H9 (cell line): ENCODE data around the gene RABL6. TPM values are rescaled to one million over a fixed set of nuclear protein-coding genes. Genes with fewer than 3 reads are reported as not detected.

ENCODE experiments used
- DNase-seq: peaks from one replicate; pipeline ENCODE4 v3.0.0-alpha.2; 2017
- H2AFZ ChIP-seq: one replicate; pipeline ENCODE4 v1.6.1; 2013; ENCODE audit warnings: mild to moderate bottlenecking, low read length, control low read depth, moderate library complexity
- H2AK5ac ChIP-seq: 2 replicates; pipeline ENCODE4 v1.6.1; 2013; ENCODE audit warnings: low read length, control low read depth, mixed read lengths; ENCODE audit not compliant: insufficient read length
- H2BK120ac ChIP-seq: one replicate; pipeline ENCODE4 v1.6.1; 2013; ENCODE audit warnings: low read depth, mild to moderate bottlenecking, low read length, control low read depth, inconsistent platforms; ENCODE audit not compliant: poor library complexity, severe bottlenecking
- H2BK12ac ChIP-seq: 2 replicates; pipeline ENCODE4 v1.6.1; 2013; ENCODE audit warnings: low read length, control low read depth, mixed read lengths, low read depth; ENCODE audit not compliant: insufficient read length
- H2BK15ac ChIP-seq: 2 replicates; pipeline ENCODE4 v1.6.1; 2013; ENCODE audit warnings: low read depth, low read length, control low read depth
- H2BK20ac ChIP-seq: one replicate; pipeline ENCODE4 v1.6.1; 2013; ENCODE audit warnings: low read depth, mild to moderate bottlenecking, low read length, control low read depth, inconsistent platforms; ENCODE audit not compliant: poor library complexity, severe bottlenecking
- H2BK5ac ChIP-seq: 2 replicates; pipeline ENCODE4 v1.6.1; 2013; ENCODE audit warnings: low read length, control low read depth, mixed read lengths; ENCODE audit not compliant: insufficient read length
- H3K14ac ChIP-seq: 2 replicates; pipeline ENCODE4 v1.6.1; 2013; ENCODE audit warnings: low read length, control low read depth; ENCODE audit not compliant: insufficient read depth
- H3K18ac ChIP-seq: 2 replicates; pipeline ENCODE4 v1.6.1; 2013; ENCODE audit warnings: low read depth, mild to moderate bottlenecking, mixed read lengths, low read length, control low read depth; ENCODE audit not compliant: insufficient read length
- H3K23ac ChIP-seq: 2 replicates; pipeline ENCODE4 v1.6.1; 2013; ENCODE audit warnings: low read length, control low read depth, mixed read lengths, low read depth; ENCODE audit not compliant: insufficient read length
- H3K23me2 ChIP-seq: 2 replicates; pipeline ENCODE4 v1.6.1; 2013; ENCODE audit warnings: low read depth, mild to moderate bottlenecking, mixed read lengths, low read length, control low read depth; ENCODE audit not compliant: insufficient read length, poor library complexity, severe bottlenecking
- H3K27ac ChIP-seq: 2 replicates; pipeline ENCODE4 v1.5.1; 2013; ENCODE audit warnings: low read length, control low read depth, mixed read lengths, low read depth; ENCODE audit not compliant: insufficient read length
- H3K27me3 ChIP-seq: 2 replicates; pipeline ENCODE4 v1.6.1; 2013; ENCODE audit warnings: low read length, control low read depth, inconsistent platforms; ENCODE audit not compliant: insufficient read depth
- H3K4ac ChIP-seq: 2 replicates; pipeline ENCODE4 v1.6.1; 2013; ENCODE audit warnings: low read depth, mild to moderate bottlenecking, control low read depth, inconsistent platforms, low read length, moderate library complexity
- H3K4me1 ChIP-seq: 2 replicates; pipeline ENCODE4 v1.6.1; 2013; ENCODE audit warnings: low read length, control low read depth, inconsistent platforms; ENCODE audit not compliant: insufficient read depth
- H3K4me2 ChIP-seq: 2 replicates; pipeline ENCODE4 v1.6.1; 2013; ENCODE audit warnings: low read length, control low read depth, mixed read lengths; ENCODE audit not compliant: insufficient read length, insufficient read depth
- H3K56ac ChIP-seq: 2 replicates; pipeline ENCODE4 v1.6.1; 2013; ENCODE audit warnings: low read depth, mild to moderate bottlenecking, mixed read lengths, low read length, control low read depth; ENCODE audit not compliant: insufficient read length
- H3K79me1 ChIP-seq: 2 replicates; pipeline ENCODE4 v1.6.1; 2013; ENCODE audit warnings: low read depth, mild to moderate bottlenecking, moderate library complexity, low read length, control low read depth, inconsistent platforms; ENCODE audit not compliant: insufficient read depth, poor library complexity, severe bottlenecking
- H3K79me2 ChIP-seq: 2 replicates; pipeline ENCODE4 v1.6.1; 2013; ENCODE audit warnings: low read length, control low read depth, inconsistent platforms; ENCODE audit not compliant: insufficient read depth
- H3K9ac ChIP-seq: 2 replicates; pipeline ENCODE4 v1.6.1; 2013; ENCODE audit warnings: low read length, control low read depth, mixed read lengths; ENCODE audit not compliant: insufficient read length; ENCODE audit errors: extremely low read depth
- H3K9me3 ChIP-seq: one replicate; pipeline ENCODE4 v1.6.1; 2013; ENCODE audit warnings: low read depth, low read length, inconsistent platforms; ENCODE audit not compliant: control insufficient read depth
- H3T11ph ChIP-seq: one replicate; pipeline ENCODE4 v1.6.1; 2013; ENCODE audit warnings: mild to moderate bottlenecking, low read length, control low read depth, inconsistent platforms
- H4K20me1 ChIP-seq: one replicate; pipeline ENCODE4 v1.6.1; 2013; ENCODE audit not compliant: control insufficient read depth, insufficient read length, insufficient read depth
- H4K5ac ChIP-seq: 2 replicates; pipeline ENCODE4 v1.6.1; 2013; ENCODE audit warnings: low read depth, mild to moderate bottlenecking, mixed read lengths, low read length, control low read depth; ENCODE audit not compliant: insufficient read length
- H4K8ac ChIP-seq: replicated peaks from 2 replicates; pipeline ENCODE4 v1.6.1; 2013; ENCODE audit warnings: low read length, control low read depth, mixed read lengths, low read depth; ENCODE audit not compliant: insufficient read length
- H4K91ac ChIP-seq: 2 replicates; pipeline ENCODE4 v1.6.1; 2013; ENCODE audit warnings: low read depth, mild to moderate bottlenecking, moderate library complexity, mixed read lengths, low read length, control low read depth; ENCODE audit not compliant: insufficient read length
- H3K27ac Mint-ChIP-seq, 3 experiments: 2 replicates in 2 of 3; 3 replicates in 1 of 3; pipeline ENCODE4 v1.8.0; 2020 to 2021; ENCODE audit warnings: mixed read lengths in 3 of 3, mild to moderate bottlenecking in 1 of 3, moderate library complexity in 1 of 3
- H3K27me3 Mint-ChIP-seq: 2 replicates; pipeline ENCODE4 v1.8.0; 2021; ENCODE audit warnings: low read depth, mild to moderate bottlenecking, moderate library complexity, mixed read lengths
- H3K36me3 Mint-ChIP-seq, 3 experiments: 2 replicates in 2 of 3; 3 replicates in 1 of 3; pipeline ENCODE4 v1.8.0; 2020 to 2021; ENCODE audit warnings: low read depth in 3 of 3, mixed read lengths in 3 of 3; ENCODE audit not compliant: insufficient read depth in 1 of 3
- H3K4me1 Mint-ChIP-seq, 2 experiments: 2 replicates each; pipeline ENCODE4 v1.8.0; 2020; ENCODE audit warnings: mixed read lengths in 2 of 2
- H3K4me3 Mint-ChIP-seq, 2 experiments: 2 replicates in 1 of 2; 3 replicates in 1 of 2; pipeline ENCODE4 v1.8.0; 2020 to 2021; ENCODE audit warnings: mild to moderate bottlenecking in 2 of 2, mixed read lengths in 2 of 2, moderate library complexity in 1 of 2
- H3K9me3 Mint-ChIP-seq, 2 experiments: 2 replicates in 1 of 2; 3 replicates in 1 of 2; pipeline ENCODE4 v1.8.0; 2020; ENCODE audit warnings: mild to moderate bottlenecking in 2 of 2, mixed read lengths in 2 of 2, moderate library complexity in 1 of 2
- WGBS: extraction: QIAGEN DNeasy Blood & Tissue Kit; methylation state at CpG from one replicate; pipeline ENCODE4 v1.1.7; 2013; ENCODE audit warnings: missing lambda C conversion rate, low lambda C conversion rate, mixed read lengths; ENCODE audit not compliant: insufficient read length; ENCODE audit errors: extremely low coverage; 5-methylcytosine and 5-hydroxymethylcytosine counted together
- total RNA-seq: library from RNA; stranded (reverse); gene quantifications from 2 replicates; pipeline ENCODE4 v1.2.1, GENCODE V29; 2021
- TF ChIP-seq, protein P1 (sequence below): fragments of 200-600 bp; sonication (generic); conservative IDR thresholded peaks from 3 replicates; pipeline ENCODE4 v1.8.0; 2021; ENCODE audit warnings: antibody characterized with exemption, mild to moderate bottlenecking

The RABL6 gene
- total RNA-seq, 1 experiment from 2014 or later = 108 TPM

- H3K9me3 ChIP-seq = no peaks in the 10 kb centered on the region
These were observed 35.8 kb upstream of the RABL6 start for GRCh38 chr9:136771907-136772415.

More at GRCh38 chr9:136771907-136772415, 35.8 kb upstream of the RABL6 start:
- H3K27me3 Mint-ChIP-seq = peaks cover 34% of the 10 kb centered on the region
- Histone ChIP-seq H2BK120ac (no peak overlapping the region), H2AK5ac (no peak overlapping the region), H4K20me1 (no peaks in the 10 kb centered on the region), H2AFZ (no peak overlapping the region), H2BK5ac (no peak overlapping the region), H3K4ac (no peak overlapping the region), H3K27ac (no peak overlapping the region), H3K27me3 (no peaks in the 10 kb centered on the region), H3K23ac (no peak overlapping the region), H3K4me2 (no peak overlapping the region), H2BK20ac (no peak overlapping the region), H2BK12ac (no peak overlapping the region), H3K4me1 (no peaks in the 10 kb centered on the region), H3K79me1 (no peaks in the 10 kb centered on the region), H4K8ac (no peak overlapping the region), H3K79me2 (no peaks in the 10 kb centered on the region), H2BK15ac (no peak overlapping the region), H3K9ac (no peak overlapping the region), H4K5ac (no peak overlapping the region), H3K14ac (no peak overlapping the region), H3K23me2 (no peaks in the 10 kb centered on the region), H4K91ac (no peak overlapping the region), H3K18ac (no peak overlapping the region), H3T11ph (no peak overlapping the region), H3K56ac (no peak overlapping the region)
- TF ChIP-seq, protein P1, sequence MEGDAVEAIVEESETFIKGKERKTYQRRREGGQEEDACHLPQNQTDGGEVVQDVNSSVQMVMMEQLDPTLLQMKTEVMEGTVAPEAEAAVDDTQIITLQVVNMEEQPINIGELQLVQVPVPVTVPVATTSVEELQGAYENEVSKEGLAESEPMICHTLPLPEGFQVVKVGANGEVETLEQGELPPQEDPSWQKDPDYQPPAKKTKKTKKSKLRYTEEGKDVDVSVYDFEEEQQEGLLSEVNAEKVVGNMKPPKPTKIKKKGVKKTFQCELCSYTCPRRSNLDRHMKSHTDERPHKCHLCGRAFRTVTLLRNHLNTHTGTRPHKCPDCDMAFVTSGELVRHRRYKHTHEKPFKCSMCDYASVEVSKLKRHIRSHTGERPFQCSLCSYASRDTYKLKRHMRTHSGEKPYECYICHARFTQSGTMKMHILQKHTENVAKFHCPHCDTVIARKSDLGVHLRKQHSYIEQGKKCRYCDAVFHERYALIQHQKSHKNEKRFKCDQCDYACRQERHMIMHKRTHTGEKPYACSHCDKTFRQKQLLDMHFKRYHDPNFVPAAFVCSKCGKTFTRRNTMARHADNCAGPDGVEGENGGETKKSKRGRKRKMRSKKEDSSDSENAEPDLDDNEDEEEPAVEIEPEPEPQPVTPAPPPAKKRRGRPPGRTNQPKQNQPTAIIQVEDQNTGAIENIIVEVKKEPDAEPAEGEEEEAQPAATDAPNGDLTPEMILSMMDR = no peak
- peaks cover 14 to 15% of the 10 kb centered on the region in 2 experiments for H3K9me3 Mint-ChIP-seq
- WGBS = no CpG with 5 or more reads among the region's 3 CpGs
- H3K4me3 Mint-ChIP-seq = no peak overlapping the region
- H3K36me3 Mint-ChIP-seq = peaks cover 7 to 12% (median 11%) of the 10 kb centered on the region in 3 experiments
- H3K4me1 Mint-ChIP-seq = peaks cover 6 to 9% of the 10 kb centered on the region in 2 experiments
- H3K27ac Mint-ChIP-seq = no peak overlapping the region
- no peak for DNase-seq
